Astrocyte of the spinal cord (primary cell): ENCODE measurements around the gene GRB7.
"Not testable (repeated sequence)": the region's sequence is repeated elsewhere in the genome, so short reads cannot be mapped to it uniquely, and the experiment has no call there.

Experiments used
- DNase-seq: peaks from one replicate; pipeline ENCODE4 v3.0.0; 2011; ENCODE audit warnings: low read depth, low spot score
- H3K4me3 ChIP-seq: 2 replicates; pipeline ENCODE4 v1.5.1; 2011; ENCODE audit warnings: low read depth, mild to moderate bottlenecking, low read length, moderate library complexity
- in situ Hi-C: cut with HindIII; loops from 2 replicates; pipeline ENCODE4 v1.10.0; 2017; ENCODE audit warnings: low sequenced_read_pairs
- TF ChIP-seq, protein P1 (sequence below): IDR thresholded peaks from 2 replicates; pipeline ENCODE4 v1.5.1; 2012; ENCODE audit warnings: low read depth, mild to moderate bottlenecking, low read length, inconsistent platforms

GRB7 gene

DNA sequence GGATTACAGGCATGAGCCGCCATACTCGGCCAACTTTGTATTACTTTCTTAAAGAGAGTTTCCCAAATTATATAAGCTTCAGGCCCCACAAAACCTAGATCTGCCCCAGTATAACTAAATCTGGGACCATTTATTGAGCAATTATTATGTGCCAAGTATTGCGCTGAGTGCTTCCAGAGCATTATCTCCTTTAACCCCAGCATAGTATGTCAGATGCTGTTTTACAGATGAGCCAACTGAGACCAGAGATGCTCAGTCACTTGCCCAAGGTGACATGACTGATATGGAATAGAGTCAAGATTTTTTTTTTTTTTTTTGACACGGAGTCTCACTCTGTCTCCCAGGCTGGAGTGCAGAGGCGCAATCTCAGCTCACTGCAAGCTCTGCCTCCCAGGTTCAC is 39.8 kb upstream of the GRB7 start:
- DNase-seq: no peak
- TF ChIP-seq, protein P1, sequence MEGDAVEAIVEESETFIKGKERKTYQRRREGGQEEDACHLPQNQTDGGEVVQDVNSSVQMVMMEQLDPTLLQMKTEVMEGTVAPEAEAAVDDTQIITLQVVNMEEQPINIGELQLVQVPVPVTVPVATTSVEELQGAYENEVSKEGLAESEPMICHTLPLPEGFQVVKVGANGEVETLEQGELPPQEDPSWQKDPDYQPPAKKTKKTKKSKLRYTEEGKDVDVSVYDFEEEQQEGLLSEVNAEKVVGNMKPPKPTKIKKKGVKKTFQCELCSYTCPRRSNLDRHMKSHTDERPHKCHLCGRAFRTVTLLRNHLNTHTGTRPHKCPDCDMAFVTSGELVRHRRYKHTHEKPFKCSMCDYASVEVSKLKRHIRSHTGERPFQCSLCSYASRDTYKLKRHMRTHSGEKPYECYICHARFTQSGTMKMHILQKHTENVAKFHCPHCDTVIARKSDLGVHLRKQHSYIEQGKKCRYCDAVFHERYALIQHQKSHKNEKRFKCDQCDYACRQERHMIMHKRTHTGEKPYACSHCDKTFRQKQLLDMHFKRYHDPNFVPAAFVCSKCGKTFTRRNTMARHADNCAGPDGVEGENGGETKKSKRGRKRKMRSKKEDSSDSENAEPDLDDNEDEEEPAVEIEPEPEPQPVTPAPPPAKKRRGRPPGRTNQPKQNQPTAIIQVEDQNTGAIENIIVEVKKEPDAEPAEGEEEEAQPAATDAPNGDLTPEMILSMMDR: no peak
- in situ Hi-C loops: no loop called here
- no peak overlapping the region for H3K4me3 ChIP-seq

DNA sequence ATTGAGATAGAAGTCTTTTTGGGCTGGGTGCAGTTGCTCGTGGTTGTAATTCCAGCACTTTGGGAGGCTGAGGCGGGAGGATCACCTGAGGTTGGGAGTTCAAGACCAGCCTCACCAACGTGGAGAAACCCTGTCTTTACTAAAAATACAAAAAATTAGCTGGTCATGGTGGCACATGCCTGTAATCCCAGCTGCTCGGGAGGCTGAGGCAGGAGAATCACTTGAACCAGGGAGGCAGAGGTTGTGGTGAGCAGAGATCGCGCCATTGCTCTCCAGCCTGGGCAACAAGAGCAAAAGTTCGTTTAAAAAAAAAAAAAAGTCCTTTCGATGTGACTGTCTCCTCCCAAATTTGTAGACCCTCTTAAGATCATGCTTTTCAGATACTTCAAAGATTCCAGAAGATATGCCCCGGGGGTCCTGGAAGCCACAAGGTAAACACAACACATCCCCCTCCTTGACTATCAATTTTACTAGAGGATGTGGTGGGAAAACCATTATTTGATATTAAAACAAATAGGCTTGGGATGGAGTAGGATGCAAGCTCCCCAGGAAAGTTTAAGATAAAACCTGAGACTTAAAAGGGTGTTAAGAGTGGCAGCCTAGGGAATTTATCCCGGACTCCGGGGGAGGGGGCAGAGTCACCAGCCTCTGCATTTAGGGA is 38.5 kb upstream of the GRB7 start:
- peak overlapping the region; percentile 70 for H3K4me3 ChIP-seq
- DNase-seq, in situ Hi-C loops: not testable (repeated sequence)

DNA sequence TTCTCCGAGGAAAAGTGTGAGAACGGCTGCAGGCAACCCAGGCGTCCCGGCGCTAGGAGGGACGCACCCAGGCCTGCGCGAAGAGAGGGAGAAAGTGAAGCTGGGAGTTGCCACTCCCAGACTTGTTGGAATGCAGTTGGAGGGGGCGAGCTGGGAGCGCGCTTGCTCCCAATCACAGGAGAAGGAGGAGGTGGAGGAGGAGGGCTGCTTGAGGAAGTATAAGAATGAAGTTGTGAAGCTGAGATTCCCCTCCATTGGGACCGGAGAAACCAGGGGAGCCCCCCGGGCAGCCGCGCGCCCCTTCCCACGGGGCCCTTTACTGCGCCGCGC is 38.0 kb upstream of the GRB7 start, which contains the start of gene ERBB2:
Gene ERBB2 (plus strand): TSS at position 247 of the 330 bp plus-strand sequence. CDS start 175 bp downstream, outside the sequence.
- DNase-seq: peak; percentile 79
- TF ChIP-seq, protein P1: no peak
- peak within 1 kb of the TSS; percentile 70 for H3K4me3 ChIP-seq
- in situ Hi-C loops: no loop called here

DNA sequence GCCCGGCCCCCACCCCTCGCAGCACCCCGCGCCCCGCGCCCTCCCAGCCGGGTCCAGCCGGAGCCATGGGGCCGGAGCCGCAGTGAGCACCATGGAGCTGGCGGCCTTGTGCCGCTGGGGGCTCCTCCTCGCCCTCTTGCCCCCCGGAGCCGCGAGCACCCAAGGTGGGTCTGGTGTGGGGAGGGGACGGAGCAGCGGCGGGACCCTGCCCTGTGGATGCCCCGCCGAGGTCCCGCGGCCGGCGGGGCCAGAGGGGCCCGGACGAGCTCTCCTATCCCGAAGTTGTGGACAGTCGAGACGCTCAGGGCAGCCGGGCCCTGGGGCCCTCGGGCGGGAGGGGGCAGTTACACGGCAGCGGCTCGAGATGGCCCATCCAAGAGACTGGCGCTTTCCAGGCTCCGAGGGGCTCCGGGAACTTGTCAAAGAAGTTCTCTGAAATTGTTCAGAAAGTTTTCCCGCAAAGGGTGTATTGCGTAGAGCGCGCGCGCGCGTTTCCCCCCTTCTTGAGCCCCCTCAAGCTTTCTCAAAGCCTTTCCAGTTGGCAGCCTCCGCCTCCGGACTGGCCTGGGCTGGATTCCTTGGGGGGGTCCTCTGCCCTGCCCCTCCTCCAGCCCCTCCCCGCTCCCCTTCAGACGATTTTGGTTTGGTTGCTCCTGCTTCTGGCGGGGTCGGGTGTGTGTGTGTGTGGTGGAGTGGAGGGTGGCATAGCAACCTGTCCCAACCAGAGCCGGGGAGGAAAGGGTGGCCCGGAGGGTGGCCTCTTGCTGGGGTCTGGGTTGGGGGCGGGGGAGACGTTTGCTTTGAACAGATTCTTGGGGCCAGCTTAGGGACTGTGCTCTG is 37.4 kb upstream of the GRB7 start:
- in situ Hi-C loops: no loop called here
- TF ChIP-seq, protein P1: no peak
- H3K4me3 ChIP-seq: peak overlapping the region; percentile 70
- DNase-seq: peak; percentile 37

DNA sequence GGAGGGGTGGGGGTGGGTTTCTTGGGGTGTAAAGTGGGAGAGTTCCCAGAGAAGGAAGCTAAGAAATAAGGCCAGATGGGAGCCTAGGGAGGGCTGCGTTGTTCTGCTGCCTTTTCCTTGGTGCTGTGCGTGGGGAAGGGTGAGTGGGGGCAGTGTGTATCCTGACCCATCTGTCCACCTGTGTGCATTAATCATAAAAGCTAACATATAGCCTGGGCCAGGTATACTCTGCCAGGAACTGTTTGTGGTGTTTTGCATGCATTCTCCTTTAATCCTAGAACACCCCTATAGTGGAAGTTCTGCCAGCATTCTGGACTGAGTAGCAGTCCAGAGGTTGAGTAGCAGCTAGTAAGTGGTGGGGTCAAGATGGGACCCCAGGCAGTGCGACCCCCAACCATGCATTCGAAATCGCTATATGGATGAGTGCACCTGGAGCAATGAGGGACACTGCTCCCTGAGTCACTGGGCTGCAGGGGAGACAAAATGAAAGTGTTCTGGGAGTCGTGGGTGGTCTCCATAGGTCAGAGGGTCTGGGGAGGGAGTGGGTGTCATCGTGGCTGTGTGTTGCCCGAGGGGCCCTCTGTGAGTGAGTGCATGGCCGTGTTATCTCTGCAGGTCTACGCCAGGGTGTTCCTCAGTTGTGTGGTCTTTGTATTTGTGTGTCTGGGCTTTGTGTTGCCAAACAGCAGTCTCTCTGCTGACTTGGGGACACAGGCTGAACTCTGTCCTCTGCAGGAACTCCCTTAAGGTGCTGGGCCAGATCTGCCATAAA is 36.5 kb upstream of the GRB7 start:
- DNase-seq: no peak
- in situ Hi-C loops: no loop called here
- H3K4me3 ChIP-seq: peak overlapping the region; percentile 70

DNA sequence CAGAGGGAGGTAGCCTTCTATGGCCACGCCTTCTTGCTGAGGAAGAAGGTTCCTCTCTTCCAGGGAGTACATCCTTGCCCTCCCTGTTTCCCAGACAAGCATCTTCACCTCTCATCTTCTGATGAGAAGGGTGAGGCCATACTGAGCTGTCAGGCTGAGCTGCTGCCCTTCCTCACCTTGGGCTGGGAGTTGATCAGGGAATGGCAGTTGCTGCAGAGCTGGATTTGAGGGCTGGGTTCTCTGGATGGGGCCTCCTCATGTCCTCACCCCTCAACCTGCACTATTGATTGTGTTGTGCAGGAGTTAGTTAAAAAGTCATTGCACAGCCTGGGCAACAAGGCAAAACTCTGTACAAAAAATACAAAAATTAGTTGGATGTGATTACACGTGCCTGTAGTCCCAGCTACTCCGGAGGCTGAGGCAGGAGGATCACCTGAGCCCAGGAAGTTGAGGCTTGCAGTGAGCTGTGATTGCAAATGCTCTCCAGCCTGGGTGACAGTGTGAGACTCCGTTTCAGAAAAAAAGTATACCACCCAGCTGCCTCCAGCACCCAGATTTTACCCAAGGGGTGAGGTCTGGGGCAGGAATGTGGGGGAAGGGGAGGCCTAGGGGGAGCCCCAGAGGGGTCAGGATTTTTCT is 35.8 kb upstream of the GRB7 start:
- TF ChIP-seq, protein P1: no peak
- DNase-seq: no peak
- H3K4me3 ChIP-seq: no peak overlapping the region
- in situ Hi-C loops: no loop called here

More for the DNA sequence above, 36.5 kb upstream of the GRB7 start:
- TF ChIP-seq, protein P1: no peak
